HepG2 (cell line): ENCODE measurements around the gene SLC35B1. TPM values are rescaled to one million over a fixed set of nuclear protein-coding genes. Genes with fewer than 3 reads are reported as not detected.

Experiments
- ATAC-seq: fragments of 200-7000 bp; cut with Tn5 transposase; 3 replicates; pipeline ENCODE4 v1.9.1; 2020; ENCODE audit warnings: mild to moderate bottlenecking, moderate library complexity
- BruUV-seq: library from RNA; stranded (reverse); fragments of 400-500 nt; replicated peaks from 2 replicates; lab custom pipeline; 2021; lab: Mats Ljungman, UMichigan
- CTCF ChIA-PET: fragments of 300-600 bp; formaldehyde crosslinking; extraction: SDS; loops from one replicate; lab custom pipeline; 2021; ENCODE audit warnings: low total read pairs, inconsistent platforms, low intra/inter-chr PET ratio; lab: Yijun Ruan, JAX
- POLR2A ChIA-PET: fragments of 350-600 bp; sonication (Branson Sonifier 250); formaldehyde crosslinking; loops from one replicate; lab custom pipeline; 2020; ENCODE audit warnings: antibody characterized with exemption, inconsistent platforms; lab: Yijun Ruan, JAX
- DNase-seq: peaks from one replicate; pipeline ENCODE4 v3.0.0-alpha.2; 2015; ENCODE audit warnings: low spot score
- FAIRE-seq: peaks from 3 replicates; lab custom pipeline; 2011; peaks lifted over from hg19 to GRCh38; lab: Jason Lieb, UNC
- H2AFZ ChIP-seq: one replicate; pipeline ENCODE4 v1.6.1; 2011; ENCODE audit warnings: low read length, inconsistent platforms
- H3K27ac ChIP-seq: fragments of 300-600 bp; 3 replicates; pipeline ENCODE4 v1.8.0; 2011; ENCODE audit warnings: mixed run types, mild to moderate bottlenecking, mixed read lengths, low read length, inconsistent platforms; ENCODE audit not compliant: insufficient read depth; ENCODE audit errors: extremely low read length
- H3K27me3 ChIP-seq, 2 experiments: fragments of 200-600 bp in 1 of 2; 2 replicates in 1 of 2; 3 replicates in 1 of 2; pipeline versions ENCODE4 v1.6.0 to v1.8.0; 2011; ENCODE audit warnings: low read length in 2 of 2, mild to moderate bottlenecking in 2 of 2, moderate library complexity in 2 of 2, inconsistent platforms in 1 of 2; ENCODE audit not compliant: insufficient read depth in 2 of 2, control insufficient read depth in 1 of 2
- H3K36me3 ChIP-seq, 2 experiments: fragments of 200-600 bp in 1 of 2; replicated peaks in 1 of 2; 2 replicates in 1 of 2; 3 replicates in 1 of 2; pipeline versions ENCODE4 v1.5.1 to v1.8.0; 2011; ENCODE audit warnings: low read length in 2 of 2, inconsistent platforms in 1 of 2; ENCODE audit not compliant: insufficient read depth in 2 of 2, control insufficient read depth in 1 of 2
- H3K4me1 ChIP-seq: 2 replicates; pipeline ENCODE4 v1.5.1; 2012; ENCODE audit warnings: low read length, inconsistent platforms; ENCODE audit not compliant: insufficient read depth
- H3K4me2 ChIP-seq: 2 replicates; pipeline ENCODE4 v1.6.0; 2011; ENCODE audit warnings: low read depth, low read length, inconsistent platforms
- H3K4me3 ChIP-seq, 3 experiments: fragments of 200-600 bp in 1 of 3; sonication (generic), shearing (Covaris generic) in 1 of 3; replicated peaks in 1 of 3; 2 replicates each; pipeline ENCODE4 v1.5.1; 2011 to 2016; ENCODE audit warnings: low read length in 3 of 3, inconsistent platforms in 2 of 3, low read depth in 2 of 3, mild to moderate bottlenecking in 2 of 3, control low read depth in 1 of 3, mixed read lengths in 1 of 3; ENCODE audit not compliant: insufficient read depth in 1 of 3
- H3K79me2 ChIP-seq: one replicate; pipeline ENCODE4 v1.6.1; 2011; ENCODE audit warnings: low read length, inconsistent platforms; ENCODE audit not compliant: insufficient read depth
- H3K9ac ChIP-seq: 2 replicates; pipeline ENCODE4 v1.6.0; 2011; ENCODE audit warnings: mild to moderate bottlenecking, low read depth, low read length, inconsistent platforms; ENCODE audit not compliant: insufficient read depth
- H3K9me3 ChIP-seq: 2 replicates; pipeline ENCODE4 v1.5.1; 2012; ENCODE audit warnings: mild to moderate bottlenecking, low read length
- H4K20me1 ChIP-seq: 2 replicates; pipeline ENCODE4 v1.6.0; 2011; ENCODE audit warnings: inconsistent platforms, mild to moderate bottlenecking, low read length, moderate library complexity; ENCODE audit not compliant: insufficient read depth
- ARID5B ChIP-seq: IDR thresholded peaks from 2 replicates; pipeline ENCODE4 v1.4.0; 2020; ENCODE audit warnings: mild to moderate bottlenecking, missing genetic modification reagents
- E2F5 ChIP-seq: sonication (generic); formaldehyde crosslinking; conservative IDR thresholded peaks from 2 replicates; pipeline ENCODE4 v1.4.0; 2020; ENCODE audit warnings: missing genetic modification reagents
- ISX ChIP-seq: sonication (generic); formaldehyde crosslinking; conservative IDR thresholded peaks from 2 replicates; pipeline ENCODE4 v1.5.0; 2020; ENCODE audit warnings: missing genetic modification reagents
- MIER3 ChIP-seq: IDR thresholded peaks from 2 replicates; pipeline ENCODE4 v1.6.1; 2016; ENCODE audit warnings: missing compliant biosample characterization, borderline replicate concordance
- MTF1 ChIP-seq: sonication (generic); formaldehyde crosslinking; IDR thresholded peaks from 2 replicates; pipeline ENCODE4 v1.5.0; 2020; ENCODE audit warnings: missing genetic modification reagents
- NCOR1 ChIP-seq: fragments of 200-600 bp; sonication (generic); IDR thresholded peaks from 2 replicates; pipeline ENCODE4 v1.7.0; 2017; ENCODE audit warnings: antibody characterized with exemption, low read length, borderline replicate concordance
- NFIB ChIP-seq: sonication (generic); formaldehyde crosslinking; IDR thresholded peaks from 2 replicates; pipeline ENCODE4 v1.9.0; 2021; ENCODE audit warnings: missing genetic modification reagents, mild to moderate bottlenecking, borderline replicate concordance
- PRPF4 ChIP-seq: fragments of 200-400 bp; formaldehyde crosslinking; IDR thresholded peaks from 2 replicates; pipeline ENCODE4 v1.6.1; 2016; ENCODE audit warnings: low read length, low read depth; ENCODE audit not compliant: poor library complexity, severe bottlenecking
- REPIN1 ChIP-seq: sonication (generic); formaldehyde crosslinking; IDR thresholded peaks from 2 replicates; pipeline ENCODE4 v1.8.0; 2022; ENCODE audit warnings: missing genetic modification reagents, low read depth, mild to moderate bottlenecking, borderline replicate concordance
- REST ChIP-seq, 2 experiments: IDR thresholded peaks; 2 replicates each; pipeline ENCODE4 v1.6.1; 2011 to 2012; ENCODE audit warnings: low read length in 2 of 2, borderline replicate concordance in 1 of 2, low read depth in 1 of 2, mild to moderate bottlenecking in 1 of 2, moderate library complexity in 1 of 2
- ZNF432 ChIP-seq: sonication (generic); formaldehyde crosslinking; IDR thresholded peaks from 2 replicates; pipeline ENCODE4 v1.5.0; 2020; ENCODE audit warnings: missing genetic modification reagents, mild to moderate bottlenecking, borderline replicate concordance
- ZNF782 ChIP-seq: sonication (generic); formaldehyde crosslinking; IDR thresholded peaks from 2 replicates; pipeline ENCODE4 v1.4.0; 2020; ENCODE audit warnings: missing genetic modification reagents, mild to moderate bottlenecking, borderline replicate concordance
- WGBS: methylation state at CpG from one replicate; pipeline ENCODE4 v1.1.6; 2017; ENCODE audit warnings: low lambda C conversion rate; 5-methylcytosine and 5-hydroxymethylcytosine counted together
- in situ Hi-C: cut with HindIII; loops from 2 replicates; pipeline ENCODE4 v1.10.0; 2017; ENCODE audit warnings: low pct_unique_long_range_greater_than_20kb; ENCODE audit not compliant: extremely low pct_ligation_motif_present
- intact Hi-C: fragments of 100-400 bp; cut with micrococcal nuclease; formaldehyde crosslinking; loops from one replicate; pipeline ENCODE4 v1.10.0; 2022; ENCODE audit not compliant: unreplicated experiment
- polyA plus RNA-seq, 8 experiments: library from polyadenylated mRNA; depleted of rRNA in 3 of 8; stranded (reverse) in 7 of 8; unstranded in 1 of 8; fragments of >200 nt; fragmentation: Illumina TruSeq in 4 of 8; extraction: Trizol in 4 of 8; gene quantifications; 2 replicates each; pipeline versions ENCODE4 v1.2.1 to v1.2.3, GENCODE V29; 2011 to 2016; ENCODE audit warnings: low read depth in 4 of 8, missing spikeins in 1 of 8, mixed read lengths in 1 of 8; ENCODE audit not compliant: insufficient read depth in 1 of 8
- total RNA-seq, 5 experiments: library from RNA; depleted of rRNA; stranded (reverse); fragments of >200 nt; fragmentation: Illumina TruSeq; extraction: Trizol; gene quantifications; 2 replicates each; pipeline ENCODE4 v1.2.3, GENCODE V29; 2016; ENCODE audit warnings: low read depth in 1 of 5

The SLC35B1 gene
- total and polyA plus RNA-seq, 2 of the 13 experiments (the other 11 are each of a cell fraction or from before 2014, with no cell fraction given), result 99.6 to 113 TPM

- TF ChIP-seq ARID5B (CRISPR knock-in tag) (peak; percentile 86), NFIB (no peak)
Observed at GRCh38 chr17:49687878-49688491, 19.8 kb downstream of the SLC35B1 start (continued).

GRCh38 chr17:49681106-49681979 lies 26.4 kb downstream of the SLC35B1 start:
- H3K4me1 ChIP-seq, result peaks cover 34% of the 10 kb centered on the region
- DNase-seq (no peak), ATAC-seq (no peak), FAIRE-seq (no peak)
- peaks cover 10% of the 10 kb centered on the region for H3K79me2 ChIP-seq
- no peak overlapping the region for H3K9ac ChIP-seq
- no peak overlapping the region for H3K4me3 ChIP-seq
- no TSS peak for BruUV-seq
- no peaks in the 10 kb centered on the region; a peak in 1 of 5 replicates for H3K27me3 ChIP-seq
- H3K9me3 ChIP-seq, result no peaks in the 10 kb centered on the region
- in situ Hi-C loops (no loop called here), intact Hi-C loops (no loop called here)
- H2AFZ ChIP-seq, result no peak overlapping the region
- H3K4me2 ChIP-seq, result no peak overlapping the region
- H3K36me3 ChIP-seq, result no peaks in the 10 kb centered on the region
- H3K27ac ChIP-seq, result no peak overlapping the region
- ChIA-PET CTCF (no interaction called here), POLR2A (no interaction called here)
- 35% methylated on average over 9 of the region's 9 CpGs for WGBS
- peaks cover 6% of the 10 kb centered on the region; the same call in 1 of the 2 replicates for H4K20me1 ChIP-seq
- TF ChIP-seq NCOR1 (no peak), ISX (CRISPR knock-in tag) (no peak), ZNF782 (CRISPR knock-in tag) (no peak), PRPF4 (no peak), ZNF432 (CRISPR knock-in tag) (no peak), E2F5 (no peak), MIER3 (CRISPR knock-in tag) (no peak), MTF1 (CRISPR knock-in tag) (no peak), REPIN1 (no peak), REST (IDR thresholded peaks at IDR 0.05; ENCODE audit: borderline replicate concordance in 1 of 2, low read depth in 1 of 2, low read length in 2 of 2) (no peak)
